Neural cell (in vitro differentiated cells): ENCODE measurements around the gene RS1. TPM values are rescaled to one million over a fixed set of nuclear protein-coding genes. Genes with fewer than 3 reads are reported as not detected.

Experiments
- H2AFZ ChIP-seq: fragments of 200-600, 300-800 bp; sonication (generic), shearing (Covaris generic); 2 replicates; pipeline ENCODE4 v1.6.0; 2014; ENCODE audit warnings: low read depth, mild to moderate bottlenecking, antibody characterized with exemption, low read length, moderate library complexity
- H3F3A ChIP-seq: fragments of 200-600 bp; shearing (Covaris generic); 2 replicates; pipeline ENCODE4 v1.6.1; 2016; ENCODE audit warnings: mild to moderate bottlenecking, moderate library complexity, mixed read lengths, antibody characterized with exemption, low read length; ENCODE audit not compliant: insufficient read depth, poor library complexity, severe bottlenecking
- H3K27ac ChIP-seq: fragments of 200-600, 300-800 bp; sonication (generic), shearing (Covaris generic); 2 replicates; pipeline ENCODE4 v1.5.1; 2014; ENCODE audit warnings: mild to moderate bottlenecking, low read length, moderate library complexity
- H3K27me3 ChIP-seq: fragments of 300-800, 200-600 bp; sonication (generic), shearing (Covaris generic); 2 replicates; pipeline ENCODE4 v1.6.0; 2014; ENCODE audit warnings: mild to moderate bottlenecking, low read depth, low read length, moderate library complexity; ENCODE audit not compliant: insufficient read depth
- H3K36me3 ChIP-seq: fragments of 300-800, 200-600 bp; sonication (generic), shearing (Covaris generic); 2 replicates; pipeline ENCODE4 v1.5.1; 2014; ENCODE audit warnings: mild to moderate bottlenecking, antibody characterized with exemption, low read length, moderate library complexity; ENCODE audit not compliant: insufficient read depth
- H3K4me2 ChIP-seq: fragments of 300-800, 200-600 bp; sonication (generic), shearing (Covaris generic); 2 replicates; pipeline ENCODE4 v1.6.0; 2014; ENCODE audit warnings: mild to moderate bottlenecking, low read length
- H3K4me3 ChIP-seq: fragments of 300-800, 200-600 bp; sonication (generic), shearing (Covaris generic); 2 replicates; pipeline ENCODE4 v1.5.1; 2014; ENCODE audit warnings: mild to moderate bottlenecking, low read length, moderate library complexity
- H3K79me2 ChIP-seq: fragments of 200-600 bp; shearing (Covaris generic); replicated peaks from 2 replicates; pipeline ENCODE4 v1.6.0; 2014; ENCODE audit warnings: mild to moderate bottlenecking, low read length, moderate library complexity; ENCODE audit not compliant: insufficient read depth
- H3K9ac ChIP-seq: fragments of 300-800, 200-600 bp; sonication (generic), shearing (Covaris generic); 2 replicates; pipeline ENCODE4 v1.6.1; 2016; ENCODE audit warnings: mild to moderate bottlenecking, low read length, mixed read lengths
- H3K9me2 ChIP-seq: fragments of 200-600 bp; shearing (Covaris generic); 2 replicates; pipeline ENCODE4 v1.6.1; 2016; ENCODE audit warnings: mild to moderate bottlenecking, low read length, mixed read lengths; ENCODE audit not compliant: insufficient read depth
- H3K9me3 ChIP-seq: fragments of 200-600, 300-800 bp; sonication (generic), shearing (Covaris generic); 2 replicates; pipeline ENCODE4 v1.6.1; 2016; ENCODE audit warnings: mild to moderate bottlenecking, mixed run types, low read length, moderate library complexity, mixed read lengths
- H4K20me1 ChIP-seq: fragments of 200-600 bp; shearing (Covaris generic); 2 replicates; pipeline ENCODE4 v1.6.1; 2016; ENCODE audit warnings: mild to moderate bottlenecking, mixed run types; ENCODE audit not compliant: insufficient read depth
- CTCF ChIP-seq: fragments of 450-650 bp; IDR thresholded peaks from 2 replicates; pipeline ENCODE4 v1.5.1; 2014; ENCODE audit warnings: antibody characterized with exemption, mild to moderate bottlenecking, moderate library complexity; ENCODE audit not compliant: poor library complexity, severe bottlenecking
- EP300 ChIP-seq: fragments of 450-650 bp; conservative IDR thresholded peaks from 2 replicates; pipeline ENCODE4 v1.6.1; 2014; ENCODE audit warnings: antibody characterized with exemption, mild to moderate bottlenecking, moderate library complexity; ENCODE audit not compliant: poor library complexity, severe bottlenecking
- EZH2 ChIP-seq: fragments of 200-600, 300-800 bp; shearing (Covaris generic), sonication (generic); IDR thresholded peaks from 2 replicates; pipeline ENCODE4 v1.6.1; 2014; ENCODE audit warnings: antibody characterized with exemption, low read length, borderline replicate concordance, mild to moderate bottlenecking; ENCODE audit not compliant: insufficient read depth, poor library complexity, severe bottlenecking
- MXI1 ChIP-seq: fragments of 450-650 bp; conservative IDR thresholded peaks from 2 replicates; pipeline ENCODE4 v1.6.1; 2014; ENCODE audit warnings: antibody characterized with exemption, mild to moderate bottlenecking; ENCODE audit not compliant: poor library complexity, severe bottlenecking
- POLR2AphosphoS5 ChIP-seq: IDR thresholded peaks from 2 replicates; pipeline ENCODE4 v1.6.1; 2012
- RAD21 ChIP-seq: fragments of 450-650 bp; conservative IDR thresholded peaks from 2 replicates; pipeline ENCODE4 v1.6.1; 2014; ENCODE audit warnings: antibody characterized with exemption, mild to moderate bottlenecking, moderate library complexity
- SMC3 ChIP-seq: fragments of 450-650 bp; conservative IDR thresholded peaks from 2 replicates; pipeline ENCODE4 v1.6.1; 2014; ENCODE audit warnings: antibody characterized with exemption, mild to moderate bottlenecking, moderate library complexity; ENCODE audit not compliant: poor library complexity
- TAF1 ChIP-seq: IDR thresholded peaks from 2 replicates; pipeline ENCODE4 v1.6.1; 2012; ENCODE audit warnings: low read depth
- polyA plus RNA-seq: library from polyadenylated mRNA; depleted of rRNA; stranded (reverse); fragments of >200 nt; gene quantifications from 2 replicates; pipeline ENCODE4 v1.2.3, GENCODE V29; 2014
- TF ChIP-seq, protein P1 (sequence below): IDR thresholded peaks from 2 replicates; pipeline ENCODE4 v1.6.1; 2012; ENCODE audit warnings: borderline replicate concordance

Gene RS1
- polyA plus RNA-seq, 1 donor from 2014 or later = not detected

GRCh38 chrX:18701621-18702361 lies 29.9 kb upstream of the RS1 start:
- Histone ChIP-seq H3K4me2 (no peak overlapping the region), H2AFZ (no peak overlapping the region), H3K27me3 (no peaks in the 10 kb centered on the region)

DNA sequence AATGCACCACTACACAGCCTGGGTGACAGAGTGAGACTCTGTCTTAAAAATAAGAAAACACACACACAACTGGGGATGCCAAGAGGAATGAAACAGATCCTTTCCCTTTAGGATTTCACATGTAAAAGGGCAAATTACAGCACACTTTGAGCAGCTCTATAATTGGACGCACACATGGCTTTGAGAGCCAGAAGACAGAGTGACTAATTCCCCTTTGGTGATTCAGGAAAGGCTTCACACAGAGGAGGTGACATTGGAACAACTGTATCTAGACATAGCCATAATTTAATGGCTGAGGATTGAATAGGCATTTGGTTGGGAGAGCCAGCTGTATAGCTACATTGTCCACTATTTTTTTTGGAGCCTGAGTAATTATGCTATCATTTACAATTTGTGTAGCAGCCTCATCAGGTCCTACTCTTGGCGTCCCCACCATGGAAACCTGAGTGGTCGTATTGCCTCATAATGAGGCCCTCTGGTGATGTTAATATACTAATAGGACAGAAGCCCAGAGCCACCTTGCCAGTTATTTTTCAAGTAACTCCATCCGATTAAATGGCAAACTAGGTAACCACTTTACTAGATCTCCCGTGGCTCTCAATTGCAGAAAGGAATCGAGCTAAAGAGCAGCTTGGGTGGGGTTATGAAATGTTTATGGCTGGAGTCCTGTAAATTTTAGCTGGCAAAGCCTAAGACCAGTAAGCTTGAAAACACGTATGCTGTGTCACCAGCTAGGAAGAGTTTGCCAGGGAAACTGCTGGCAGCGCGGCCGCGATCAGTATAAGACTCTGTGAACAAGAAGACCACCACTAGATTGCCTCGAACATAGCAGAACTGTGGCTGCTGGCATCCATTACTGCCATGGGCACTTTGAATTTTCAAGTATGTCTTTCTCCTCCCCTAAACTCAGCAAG lies 27.1 kb upstream of the RS1 start:
- no peak overlapping the region for H2AFZ ChIP-seq
- no peaks in the 10 kb centered on the region for H3K9me3 ChIP-seq
- H3K4me3 ChIP-seq = no peak overlapping the region
- H3K9ac ChIP-seq = no peak overlapping the region
- H3K27me3 ChIP-seq = no peaks in the 10 kb centered on the region
- H3K9me2 ChIP-seq = no peaks in the 10 kb centered on the region
- no peaks in the 10 kb centered on the region for H3K36me3 ChIP-seq
- H3K27ac ChIP-seq = no peak overlapping the region
- no peaks in the 10 kb centered on the region for H3K79me2 ChIP-seq
- no peak overlapping the region for H3K4me2 ChIP-seq
- H3F3A ChIP-seq = no peaks in the 10 kb centered on the region
- no peak for TF ChIP-seq EP300
- TF ChIP-seq POLR2AphosphoS5 = no peak
- TF ChIP-seq SMC3 = no peak
- no peak for TF ChIP-seq CTCF
- TF ChIP-seq, protein P1, sequence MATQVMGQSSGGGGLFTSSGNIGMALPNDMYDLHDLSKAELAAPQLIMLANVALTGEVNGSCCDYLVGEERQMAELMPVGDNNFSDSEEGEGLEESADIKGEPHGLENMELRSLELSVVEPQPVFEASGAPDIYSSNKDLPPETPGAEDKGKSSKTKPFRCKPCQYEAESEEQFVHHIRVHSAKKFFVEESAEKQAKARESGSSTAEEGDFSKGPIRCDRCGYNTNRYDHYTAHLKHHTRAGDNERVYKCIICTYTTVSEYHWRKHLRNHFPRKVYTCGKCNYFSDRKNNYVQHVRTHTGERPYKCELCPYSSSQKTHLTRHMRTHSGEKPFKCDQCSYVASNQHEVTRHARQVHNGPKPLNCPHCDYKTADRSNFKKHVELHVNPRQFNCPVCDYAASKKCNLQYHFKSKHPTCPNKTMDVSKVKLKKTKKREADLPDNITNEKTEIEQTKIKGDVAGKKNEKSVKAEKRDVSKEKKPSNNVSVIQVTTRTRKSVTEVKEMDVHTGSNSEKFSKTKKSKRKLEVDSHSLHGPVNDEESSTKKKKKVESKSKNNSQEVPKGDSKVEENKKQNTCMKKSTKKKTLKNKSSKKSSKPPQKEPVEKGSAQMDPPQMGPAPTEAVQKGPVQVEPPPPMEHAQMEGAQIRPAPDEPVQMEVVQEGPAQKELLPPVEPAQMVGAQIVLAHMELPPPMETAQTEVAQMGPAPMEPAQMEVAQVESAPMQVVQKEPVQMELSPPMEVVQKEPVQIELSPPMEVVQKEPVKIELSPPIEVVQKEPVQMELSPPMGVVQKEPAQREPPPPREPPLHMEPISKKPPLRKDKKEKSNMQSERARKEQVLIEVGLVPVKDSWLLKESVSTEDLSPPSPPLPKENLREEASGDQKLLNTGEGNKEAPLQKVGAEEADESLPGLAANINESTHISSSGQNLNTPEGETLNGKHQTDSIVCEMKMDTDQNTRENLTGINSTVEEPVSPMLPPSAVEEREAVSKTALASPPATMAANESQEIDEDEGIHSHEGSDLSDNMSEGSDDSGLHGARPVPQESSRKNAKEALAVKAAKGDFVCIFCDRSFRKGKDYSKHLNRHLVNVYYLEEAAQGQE = no peak
- TF ChIP-seq EZH2 = no peak
- no peak for TF ChIP-seq TAF1
- no peak for TF ChIP-seq MXI1
- TF ChIP-seq RAD21 = no peak
- no peaks in the 10 kb centered on the region for H4K20me1 ChIP-seq

More at GRCh38 chrX:18701621-18702361, 29.9 kb upstream of the RS1 start:
- H4K20me1 ChIP-seq = no peaks in the 10 kb centered on the region
- no peaks in the 10 kb centered on the region for H3F3A ChIP-seq
- no peaks in the 10 kb centered on the region for H3K9me2 ChIP-seq
- TF ChIP-seq SMC3 (no peak), MXI1 (no peak)
- H3K79me2 ChIP-seq = no peaks in the 10 kb centered on the region
- no peaks in the 10 kb centered on the region for H3K9me3 ChIP-seq
- no peak overlapping the region for H3K9ac ChIP-seq
- H3K4me3 ChIP-seq = no peak overlapping the region
- no peak overlapping the region for H3K27ac ChIP-seq
- no peaks in the 10 kb centered on the region for H3K36me3 ChIP-seq
